Endothelial cell of umbilical vein (primary cell): ENCODE measurements around the gene OLFM2. TPM values are rescaled to one million over a fixed set of nuclear protein-coding genes. Genes with fewer than 3 reads are reported as not detected.

Source experiments
- BruUV-seq: library from RNA; stranded (reverse); fragments of 400-500 nt; replicated peaks from 2 replicates; lab custom pipeline; 2021; lab: Mats Ljungman, UMichigan
- CTCF ChIA-PET: fragments of 300-600, 350-600 bp; sonication (Branson Sonifier 250); formaldehyde crosslinking; loops from one replicate; lab custom pipeline; 2021; ENCODE audit warnings: antibody characterized with exemption, inconsistent platforms; lab: Charles Lee
- POLR2A ChIA-PET: fragments of 300-600, 350-600 bp; sonication (Branson Sonifier 250); formaldehyde crosslinking; loops from one replicate; lab custom pipeline; 2021; ENCODE audit warnings: antibody characterized with exemption, inconsistent platforms; lab: Charles Lee
- DNase-seq: peaks from one replicate; pipeline ENCODE4 v3.0.0-alpha.2; 2011; ENCODE audit warnings: low read depth, low spot score
- FAIRE-seq: peaks from 2 replicates; lab custom pipeline; 2011; peaks lifted over from hg19 to GRCh38; lab: Jason Lieb, UNC
- H2AFZ ChIP-seq: 2 replicates; pipeline ENCODE4 v1.6.0; 2012; ENCODE audit warnings: low read depth, low read length, control low read depth, inconsistent platforms
- H3K27ac ChIP-seq: 2 replicates; pipeline ENCODE4 v1.5.1; 2011; ENCODE audit warnings: low read depth, mild to moderate bottlenecking, control low read depth, low read length, moderate library complexity; ENCODE audit not compliant: insufficient read depth
- H3K27me3 ChIP-seq, 2 experiments: 2 replicates each; pipeline versions ENCODE4 v1.6.0 to v1.6.1; 2011; ENCODE audit warnings: low read length in 2 of 2, mixed read lengths in 1 of 2; ENCODE audit not compliant: control insufficient read depth in 2 of 2, insufficient read depth in 2 of 2
- H3K36me3 ChIP-seq, 2 experiments: 2 replicates in 1 of 2; 3 replicates in 1 of 2; pipeline ENCODE4 v1.5.1; 2011; ENCODE audit warnings: low read length in 2 of 2, mild to moderate bottlenecking in 1 of 2, moderate library complexity in 1 of 2; ENCODE audit not compliant: control insufficient read depth in 2 of 2, insufficient read depth in 2 of 2; ENCODE audit errors: extremely low read depth in 1 of 2
- H3K4me1 ChIP-seq: 3 replicates; pipeline ENCODE4 v1.5.1; 2011; ENCODE audit warnings: mild to moderate bottlenecking, low read length; ENCODE audit not compliant: control insufficient read depth, insufficient read depth; ENCODE audit errors: extremely low read depth
- H3K4me2 ChIP-seq: 2 replicates; pipeline ENCODE4 v1.6.1; 2011; ENCODE audit warnings: low read length, control low read depth, mixed read lengths; ENCODE audit not compliant: insufficient read depth
- H3K4me3 ChIP-seq, 3 experiments: fragments of 200-600 bp in 1 of 3; sonication (generic), shearing (Covaris generic) in 1 of 3; replicated peaks in 1 of 3; 2 replicates each; pipeline ENCODE4 v1.5.1; 2011 to 2016; ENCODE audit warnings: control low read depth in 3 of 3, low read length in 3 of 3, mild to moderate bottlenecking in 2 of 3, inconsistent platforms in 1 of 3, low read depth in 1 of 3, moderate library complexity in 1 of 3; ENCODE audit not compliant: insufficient read depth in 1 of 3
- H3K79me2 ChIP-seq: 2 replicates; pipeline ENCODE4 v1.6.0; 2012; ENCODE audit warnings: low read length, inconsistent platforms; ENCODE audit not compliant: control insufficient read depth, insufficient read depth
- H3K9ac ChIP-seq: replicated peaks from 2 replicates; pipeline ENCODE3; 2011; ENCODE audit warnings: low read length, control low read depth; ENCODE audit not compliant: insufficient read depth; ENCODE audit errors: extremely low read depth
- H3K9me1 ChIP-seq: replicated peaks from 3 replicates; pipeline ENCODE4 v1.6.0; 2011; ENCODE audit warnings: mild to moderate bottlenecking, low read length; ENCODE audit not compliant: control insufficient read depth, insufficient read depth; ENCODE audit errors: extremely low read depth
- H3K9me3 ChIP-seq: replicated peaks from 2 replicates; pipeline ENCODE4 v1.5.1; 2012; ENCODE audit warnings: low read length, inconsistent platforms; ENCODE audit not compliant: control insufficient read depth, insufficient read depth
- H4K20me1 ChIP-seq: replicated peaks from 2 replicates; pipeline ENCODE3; 2011; ENCODE audit warnings: mild to moderate bottlenecking, low read length; ENCODE audit not compliant: control insufficient read depth, insufficient read depth; ENCODE audit errors: extremely low read depth
- EZH2 ChIP-seq: IDR thresholded peaks from 2 replicates; pipeline ENCODE4 v1.6.1; 2012; ENCODE audit warnings: borderline replicate concordance, low read depth, mild to moderate bottlenecking, moderate library complexity, low read length, inconsistent platforms; ENCODE audit not compliant: severe bottlenecking
- FOS ChIP-seq: IDR thresholded peaks from 2 replicates; pipeline ENCODE4 v1.6.1; 2011; ENCODE audit warnings: mild to moderate bottlenecking, low read length, moderate library complexity, borderline replicate concordance; ENCODE audit not compliant: insufficient read depth
- JUN ChIP-seq: IDR thresholded peaks from 2 replicates; pipeline ENCODE4 v1.6.1; 2011; ENCODE audit warnings: borderline replicate concordance, low read depth; ENCODE audit not compliant: insufficient read length, insufficient read depth
- MYC ChIP-seq: IDR thresholded peaks from one replicate; pipeline ENCODE4 v1.6.1; 2011; ENCODE audit warnings: mild to moderate bottlenecking, low read depth, low read length
- POLR2A ChIP-seq: IDR thresholded peaks from 2 replicates; pipeline ENCODE4 v1.6.1; 2012; ENCODE audit warnings: low read depth, mild to moderate bottlenecking, control low read depth, low read length
- dilution Hi-C: fragments of 300-500 bp; cut with MboI; formaldehyde crosslinking; loops from one replicate; pipeline ENCODE4 v1.15.0; 2019; ENCODE audit warnings: low sequenced_read_pairs; ENCODE audit not compliant: extremely low pct_ligation_motif_present
- intact Hi-C: fragments of 100-400 bp; cut with micrococcal nuclease; formaldehyde crosslinking; loops from one replicate; pipeline ENCODE4 v1.10.0; 2022
- polyA plus RNA-seq, 4 experiments: library from polyadenylated mRNA; depleted of rRNA in 3 of 4; stranded (reverse) in 3 of 4; unstranded in 1 of 4; fragments of >200 nt; gene quantifications; 2 replicates each; pipeline versions ENCODE4 v1.2.1 to v1.2.3, GENCODE V29; 2011 to 2012; ENCODE audit warnings: missing spikeins in 1 of 4
- total RNA-seq: library from RNA; stranded (reverse); gene quantifications from 2 replicates; pipeline ENCODE4 v1.2.3, GENCODE V29; 2021
- TF ChIP-seq, protein P1 (sequence below), 2 donors: IDR thresholded peaks; 1 replicate in 1 of 2; 2 replicates in 1 of 2; pipeline ENCODE4 v1.5.1; 2011; ENCODE audit warnings: low read length in 2 of 2, mild to moderate bottlenecking in 2 of 2, moderate library complexity in 2 of 2, control low read depth in 1 of 2, inconsistent platforms in 1 of 2, low read depth in 1 of 2; ENCODE audit not compliant: insufficient read depth in 1 of 2; ENCODE audit errors: extremely low read depth in 1 of 2

Gene OLFM2
- total and polyA plus RNA-seq, 2 donors (not counting 3 experiments of a cell fraction or from before 2014, with no cell fraction given), result 0.91 to 1.9 TPM

DNA sequence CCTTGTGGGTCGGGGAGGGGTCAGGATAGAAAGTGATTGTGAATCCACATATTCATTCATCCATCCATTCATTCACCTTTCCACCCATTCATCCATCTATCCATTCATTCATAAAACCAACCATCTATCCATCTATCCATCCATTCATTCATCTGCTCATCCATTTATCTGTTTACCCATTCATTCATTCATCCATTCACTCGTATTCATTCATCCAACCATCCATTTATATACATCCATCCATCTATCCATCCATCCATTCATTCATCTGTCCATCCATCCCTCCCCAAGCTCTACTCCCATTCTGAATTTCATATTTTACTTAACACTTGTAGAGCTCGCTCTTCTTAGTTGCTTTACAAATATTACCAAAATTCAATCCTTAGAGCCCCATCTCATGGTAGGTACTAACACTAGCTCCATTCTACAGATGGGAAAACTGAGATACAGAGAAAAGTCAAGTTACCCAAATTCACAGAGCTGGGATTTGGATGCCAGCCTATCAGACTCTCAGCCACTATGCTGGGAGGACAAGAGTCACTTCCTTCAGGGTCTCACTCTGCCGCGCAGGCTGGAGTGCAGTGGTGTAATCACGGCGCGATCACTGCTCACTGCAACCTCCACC is 63.6 kb downstream of the OLFM2 start:
- H3K9me1 ChIP-seq, result no peaks in the 10 kb centered on the region
- H3K9ac ChIP-seq, result no peak overlapping the region
- H2AFZ ChIP-seq, result no peak overlapping the region
- intact Hi-C loops, result no loop called here
- H3K9me3 ChIP-seq, result no peaks in the 10 kb centered on the region
- H3K36me3 ChIP-seq, result no peaks in the 10 kb centered on the region
- H3K4me1 ChIP-seq, result no peaks in the 10 kb centered on the region
- TF ChIP-seq, protein P1, sequence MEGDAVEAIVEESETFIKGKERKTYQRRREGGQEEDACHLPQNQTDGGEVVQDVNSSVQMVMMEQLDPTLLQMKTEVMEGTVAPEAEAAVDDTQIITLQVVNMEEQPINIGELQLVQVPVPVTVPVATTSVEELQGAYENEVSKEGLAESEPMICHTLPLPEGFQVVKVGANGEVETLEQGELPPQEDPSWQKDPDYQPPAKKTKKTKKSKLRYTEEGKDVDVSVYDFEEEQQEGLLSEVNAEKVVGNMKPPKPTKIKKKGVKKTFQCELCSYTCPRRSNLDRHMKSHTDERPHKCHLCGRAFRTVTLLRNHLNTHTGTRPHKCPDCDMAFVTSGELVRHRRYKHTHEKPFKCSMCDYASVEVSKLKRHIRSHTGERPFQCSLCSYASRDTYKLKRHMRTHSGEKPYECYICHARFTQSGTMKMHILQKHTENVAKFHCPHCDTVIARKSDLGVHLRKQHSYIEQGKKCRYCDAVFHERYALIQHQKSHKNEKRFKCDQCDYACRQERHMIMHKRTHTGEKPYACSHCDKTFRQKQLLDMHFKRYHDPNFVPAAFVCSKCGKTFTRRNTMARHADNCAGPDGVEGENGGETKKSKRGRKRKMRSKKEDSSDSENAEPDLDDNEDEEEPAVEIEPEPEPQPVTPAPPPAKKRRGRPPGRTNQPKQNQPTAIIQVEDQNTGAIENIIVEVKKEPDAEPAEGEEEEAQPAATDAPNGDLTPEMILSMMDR (IDR thresholded peaks at IDR 0.05; ENCODE audit: extremely low read depth in 1 of 2, insufficient read depth in 1 of 2, low read depth in 1 of 2, low read length in 2 of 2), result no peak
- no peak for TF ChIP-seq JUN
- TF ChIP-seq MYC, result no peak
- no peak for TF ChIP-seq POLR2A
- TF ChIP-seq EZH2, result no peak
- TF ChIP-seq FOS, result no peak
- no peak overlapping the region for H3K27ac ChIP-seq
- no peaks in the 10 kb centered on the region for H3K27me3 ChIP-seq
- H4K20me1 ChIP-seq, result no peaks in the 10 kb centered on the region
- dilution Hi-C loops, result no loop called here
- no TSS peak for BruUV-seq
- ChIA-PET POLR2A (no interaction called here), CTCF (no interaction called here)
- no peaks in the 10 kb centered on the region for H3K79me2 ChIP-seq
- DNase-seq, result no peak
- FAIRE-seq, result no peak
- no peak overlapping the region for H3K4me3 ChIP-seq
- H3K4me2 ChIP-seq, result no peak overlapping the region
